ENCODE data around the gene EMB.
"Not testable (repeated sequence)": the region's sequence is repeated elsewhere in the genome, so short reads cannot be mapped to it uniquely, and the experiment has no call there.

EMB gene

DNA sequence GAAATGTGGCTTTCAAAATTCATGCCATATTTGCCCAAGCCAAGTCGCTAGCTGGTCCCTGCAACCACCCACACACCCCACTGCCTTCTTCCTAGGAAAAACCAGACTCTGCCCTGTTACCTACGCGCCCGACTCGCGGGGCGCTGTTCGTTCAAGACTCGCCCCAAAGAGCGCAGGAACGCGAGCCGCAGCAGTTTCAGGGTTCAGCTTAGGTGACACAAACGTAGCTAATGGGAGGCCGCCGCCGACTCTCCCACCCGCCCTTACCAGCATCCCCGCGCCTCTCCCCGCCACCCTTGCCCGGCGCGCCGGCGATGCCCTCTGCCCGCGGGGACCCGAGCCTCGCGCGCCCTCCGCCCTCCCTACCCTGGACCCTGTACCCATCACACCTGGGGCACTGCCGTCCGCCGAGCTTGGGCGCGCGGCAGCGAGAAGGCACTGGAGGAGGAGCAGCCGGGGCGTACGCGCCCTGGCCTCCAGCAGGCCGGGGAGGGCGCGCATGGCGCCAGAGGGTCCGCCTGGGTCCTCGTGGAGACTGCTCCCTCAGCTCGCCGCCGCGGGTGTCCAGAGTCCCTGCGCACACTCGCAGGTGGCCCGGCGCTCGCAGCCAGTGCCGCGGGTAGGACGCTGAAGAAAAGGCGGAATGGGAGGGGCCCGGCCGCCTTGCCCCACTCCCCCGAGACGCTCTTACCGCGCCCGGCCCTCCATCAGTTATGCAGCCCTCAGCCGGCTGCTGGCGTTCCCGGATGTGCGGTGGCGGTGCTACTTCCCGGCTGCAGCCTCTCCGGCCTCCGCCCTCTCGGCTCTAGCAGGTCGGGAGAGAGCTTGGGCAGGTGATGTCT is at the start of gene EMB:
Gene EMB, minus strand, starts transcription at position 638 of the 842 bp plus-strand sequence. Its CDS starts 137 bp downstream, at position 501.
- H3K4me3 ChIP-seq (replicated peaks in 1 of 2; ENCODE audit: low read depth in 2 of 2, low read length in 2 of 2), result peak within 1 kb of the TSS; percentile 17 to 60
- TF ChIP-seq, protein P1, sequence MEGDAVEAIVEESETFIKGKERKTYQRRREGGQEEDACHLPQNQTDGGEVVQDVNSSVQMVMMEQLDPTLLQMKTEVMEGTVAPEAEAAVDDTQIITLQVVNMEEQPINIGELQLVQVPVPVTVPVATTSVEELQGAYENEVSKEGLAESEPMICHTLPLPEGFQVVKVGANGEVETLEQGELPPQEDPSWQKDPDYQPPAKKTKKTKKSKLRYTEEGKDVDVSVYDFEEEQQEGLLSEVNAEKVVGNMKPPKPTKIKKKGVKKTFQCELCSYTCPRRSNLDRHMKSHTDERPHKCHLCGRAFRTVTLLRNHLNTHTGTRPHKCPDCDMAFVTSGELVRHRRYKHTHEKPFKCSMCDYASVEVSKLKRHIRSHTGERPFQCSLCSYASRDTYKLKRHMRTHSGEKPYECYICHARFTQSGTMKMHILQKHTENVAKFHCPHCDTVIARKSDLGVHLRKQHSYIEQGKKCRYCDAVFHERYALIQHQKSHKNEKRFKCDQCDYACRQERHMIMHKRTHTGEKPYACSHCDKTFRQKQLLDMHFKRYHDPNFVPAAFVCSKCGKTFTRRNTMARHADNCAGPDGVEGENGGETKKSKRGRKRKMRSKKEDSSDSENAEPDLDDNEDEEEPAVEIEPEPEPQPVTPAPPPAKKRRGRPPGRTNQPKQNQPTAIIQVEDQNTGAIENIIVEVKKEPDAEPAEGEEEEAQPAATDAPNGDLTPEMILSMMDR (IDR thresholded peaks at IDR 0.05; ENCODE audit: low read depth, low read length), result peak; percentile 20
- peak in 1 of 2 donors; percentile 50 for DNase-seq (ENCODE audit: low read depth in 2 of 2)

DNA sequence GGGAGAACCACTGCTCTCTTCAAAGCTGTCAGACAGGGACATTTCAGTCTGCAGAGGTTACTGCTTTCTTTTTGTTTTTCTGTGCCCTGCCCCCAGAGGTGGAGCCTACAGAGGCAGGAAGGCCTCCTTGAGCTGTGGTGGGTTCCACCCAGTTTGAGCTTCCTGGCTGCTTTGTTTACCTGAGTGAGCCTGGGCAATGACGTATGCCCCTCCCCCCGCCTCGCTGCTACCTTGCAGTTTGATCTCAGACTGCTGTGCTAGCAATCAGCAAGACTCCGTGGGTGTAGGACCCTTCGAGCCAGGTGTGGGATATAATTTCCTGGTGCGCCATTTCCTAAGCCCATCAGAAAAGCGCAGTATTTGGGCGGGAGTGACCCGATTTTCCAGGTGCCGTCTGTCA is 48.4 kb upstream of the EMB start:
- not testable (repeated sequence) for H3K4me3 ChIP-seq (replicated peaks in 1 of 2; ENCODE audit: low read depth in 2 of 2, low read length in 2 of 2); DNase-seq (ENCODE audit: low read depth in 2 of 2)

GRCh38 chr5:50478790-50479189 is 37.7 kb upstream of the EMB start:
- H3K4me3 ChIP-seq (replicated peaks in 1 of 2; ENCODE audit: low read depth in 2 of 2, low read length in 2 of 2); DNase-seq (ENCODE audit: low read depth in 2 of 2): not testable (repeated sequence)

DNA sequence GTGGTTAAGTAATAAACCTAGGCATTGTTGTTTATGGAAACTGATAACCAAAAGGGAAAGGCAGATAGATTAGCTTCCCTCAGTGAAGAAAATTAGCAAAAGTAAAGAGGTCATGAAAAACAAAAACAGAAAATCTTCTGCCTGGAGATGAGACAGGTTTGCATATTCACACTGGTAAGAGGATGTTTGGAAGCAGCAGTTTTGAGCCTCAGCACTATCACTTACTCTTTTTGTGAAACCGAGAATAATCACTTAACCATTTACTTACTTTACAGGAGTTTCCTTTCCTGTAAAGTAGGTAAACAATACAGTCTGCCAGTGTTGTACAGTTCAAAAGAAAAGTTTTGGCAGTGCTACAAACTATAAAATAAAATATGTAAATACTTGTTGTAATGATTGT is 35.5 kb upstream of the EMB start:
- H3K4me3 ChIP-seq (replicated peaks in 1 of 2; ENCODE audit: low read depth in 2 of 2, low read length in 2 of 2), result no peak overlapping the region
- DNase-seq (ENCODE audit: low read depth in 2 of 2), result no peak
- TF ChIP-seq, protein P1 (IDR thresholded peaks at IDR 0.05; ENCODE audit: low read depth, low read length), result no peak

DNA sequence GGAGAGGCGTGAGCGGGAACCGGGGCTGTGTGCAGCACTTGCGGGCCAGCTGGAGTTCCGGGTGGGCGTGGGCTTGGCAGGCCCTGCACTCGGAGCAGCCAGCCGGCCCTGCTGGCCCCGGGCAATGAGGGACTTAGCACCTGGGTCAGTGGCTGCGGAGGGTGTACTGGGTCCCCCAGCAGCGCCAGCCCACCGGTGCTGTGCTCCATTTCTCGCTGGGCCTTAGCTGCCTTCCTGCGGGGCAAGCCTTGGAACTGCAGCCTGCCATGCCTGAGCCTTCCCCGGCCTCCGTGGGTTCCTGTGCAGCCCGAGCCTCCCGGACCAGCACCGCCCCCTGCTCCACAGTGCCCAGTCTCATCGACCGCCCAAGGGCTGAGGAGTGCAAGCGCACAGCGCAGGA is 23.9 kb upstream of the EMB start:
- not testable (repeated sequence) for H3K4me3 ChIP-seq (replicated peaks in 1 of 2; ENCODE audit: low read depth in 2 of 2, low read length in 2 of 2); DNase-seq (ENCODE audit: low read depth in 2 of 2)

DNA sequence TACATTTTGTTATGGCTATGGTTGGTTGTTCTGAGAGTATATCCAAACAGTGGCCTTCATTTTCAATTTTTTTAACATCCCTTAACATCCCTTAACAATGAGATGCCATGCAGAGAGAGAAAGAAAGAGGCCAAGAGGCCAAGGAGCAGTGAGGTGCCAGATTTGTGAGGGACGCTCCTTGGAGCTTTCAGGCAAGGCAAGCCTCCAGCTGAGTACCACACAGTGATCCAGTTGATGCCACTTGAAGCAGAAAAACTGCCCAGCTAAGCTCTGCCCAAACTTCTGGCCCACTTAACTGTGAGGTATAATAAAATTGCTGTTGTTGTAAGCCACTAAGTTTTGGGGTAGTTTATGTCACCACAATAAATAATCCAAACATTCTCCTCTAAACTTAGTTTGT is 22.6 kb upstream of the EMB start:
- TF ChIP-seq, protein P1 (IDR thresholded peaks at IDR 0.05; ENCODE audit: low read depth, low read length), result no peak
- no peak overlapping the region for H3K4me3 ChIP-seq (replicated peaks in 1 of 2; ENCODE audit: low read depth in 2 of 2, low read length in 2 of 2)

DNA sequence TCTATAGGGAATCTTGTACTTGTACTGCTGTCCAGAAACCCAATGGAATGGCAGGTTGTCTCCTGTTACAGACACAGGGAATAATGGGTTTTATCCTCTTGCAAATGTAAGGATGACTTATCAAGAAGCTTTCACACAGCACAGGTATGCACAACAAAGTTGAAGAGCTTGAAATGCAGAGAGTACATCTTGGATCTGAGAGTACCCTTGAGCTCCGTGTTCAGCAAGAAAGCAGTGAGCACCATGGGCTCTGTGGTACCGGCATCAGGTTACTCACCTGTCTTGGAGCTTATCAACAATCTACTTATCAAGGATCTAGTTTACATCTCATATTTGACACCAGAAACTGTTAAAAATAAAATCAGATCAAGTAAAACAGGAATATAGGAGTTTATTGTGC is 22.0 kb upstream of the EMB start:
- DNase-seq (ENCODE audit: low read depth in 2 of 2), result no peak
- no peak overlapping the region for H3K4me3 ChIP-seq (replicated peaks in 1 of 2; ENCODE audit: low read depth in 2 of 2, low read length in 2 of 2)
- TF ChIP-seq, protein P1 (IDR thresholded peaks at IDR 0.05; ENCODE audit: low read depth, low read length), result no peak

More for the DNA sequence above, 22.6 kb upstream of the EMB start:
- DNase-seq (ENCODE audit: low read depth in 2 of 2), result no peak

GRCh38 chr5:50462579-50462978 is 21.5 kb upstream of the EMB start:
- DNase-seq (ENCODE audit: low read depth in 2 of 2); H3K4me3 ChIP-seq (replicated peaks in 1 of 2; ENCODE audit: low read depth in 2 of 2, low read length in 2 of 2): not testable (repeated sequence)

- not testable (repeated sequence) for H3K4me3 ChIP-seq (replicated peaks in 1 of 2; ENCODE audit: low read depth in 2 of 2, low read length in 2 of 2); DNase-seq (ENCODE audit: low read depth in 2 of 2)
These were observed 17.3 kb upstream of the EMB start for GRCh38 chr5:50458372-50458771.

DNA sequence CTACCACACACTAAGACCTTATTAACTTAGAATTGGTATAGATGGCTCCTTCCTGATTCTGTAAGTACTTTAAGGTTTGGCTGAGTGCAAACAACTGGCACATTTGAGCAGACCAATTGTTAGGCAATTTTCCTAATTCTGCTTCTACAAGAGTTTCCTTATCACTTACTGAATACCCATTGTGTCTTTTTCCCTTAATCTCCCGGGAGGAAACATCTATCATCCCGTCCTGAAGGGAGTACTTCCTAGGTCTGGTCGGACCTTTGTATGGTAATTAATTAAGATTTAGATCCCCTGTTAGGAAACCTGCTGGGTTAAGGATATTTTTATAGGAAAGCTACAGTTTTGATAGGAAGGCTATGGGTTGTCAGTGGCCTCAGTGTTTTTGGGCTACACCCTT is 8.2 kb upstream of the EMB start:
- H3K4me3 ChIP-seq (replicated peaks in 1 of 2; ENCODE audit: low read depth in 2 of 2, low read length in 2 of 2); DNase-seq (ENCODE audit: low read depth in 2 of 2): not testable (repeated sequence)
